ENCODE results near the gene DOCK3. TPM values are rescaled to one million over a fixed set of nuclear protein-coding genes. Genes with fewer than 3 reads are reported as not detected.

Gene DOCK3
- total and polyA plus RNA-seq, 2 donors (not counting 3 experiments of a cell fraction or from before 2014, with no cell fraction given): 0.08 to 0.13 TPM

DNA sequence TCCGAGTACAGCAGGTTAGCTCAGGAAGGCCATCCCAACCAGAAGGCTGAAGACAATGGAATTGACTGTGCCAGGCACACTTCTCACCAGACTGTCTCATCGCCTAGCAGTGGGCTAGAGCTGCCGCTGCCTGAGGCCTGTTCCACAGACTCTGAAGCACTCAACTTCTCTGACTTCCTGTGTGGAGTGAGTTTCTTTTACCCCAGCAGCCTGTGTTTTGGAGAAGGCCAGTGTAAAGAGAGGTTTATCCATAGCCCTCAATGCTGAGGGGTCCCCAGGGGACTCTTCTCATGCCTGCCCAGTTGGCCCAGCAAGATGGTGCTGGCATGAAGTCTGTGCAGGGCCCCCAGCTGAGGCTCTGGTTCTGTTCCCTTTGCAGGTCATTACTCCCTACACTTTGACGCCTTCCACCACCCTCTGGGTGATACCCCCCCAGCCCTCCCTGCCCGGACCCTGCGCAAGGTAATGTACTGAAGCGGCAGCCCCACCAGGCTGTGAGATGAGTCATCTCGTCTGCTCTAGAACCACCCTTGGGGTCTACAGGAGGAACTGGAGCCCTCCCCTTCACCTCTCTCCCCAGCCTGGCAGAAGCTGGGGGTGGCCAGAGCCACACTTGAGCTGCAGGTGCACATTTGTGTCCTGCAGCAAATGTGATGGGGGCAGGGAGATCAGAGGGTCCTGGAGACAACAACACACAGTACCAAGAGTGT lies 705.2 kb downstream of the DOCK3 start:
- ChIA-PET CTCF (interaction anchor here (1.6 to 5.0 kb wide), 4 partner anchors 8 to 764 kb away, joined by 6 to 27 read pairs (median 10); no protein-coding TSS in a partner anchor), POLR2A (no interaction called here)
- no peaks in the 10 kb centered on the region for H3K9me3 ChIP-seq (replicated peaks; ENCODE audit: control insufficient read depth, insufficient read depth, low read length)
- no peak for DNase-seq (ENCODE audit: low read depth, low spot score)
- H3K9ac ChIP-seq (replicated peaks; ENCODE audit: extremely low read depth, insufficient read depth, low read length): no peak overlapping the region
- BruUV-seq (replicated peaks): no TSS peak
- intact Hi-C loops (cut with micrococcal nuclease): loop anchor here (10.0 kb wide), 1 partner anchor 565 kb away; the partner anchor contains the start of genes PARP3 and RRP9
- H2AFZ ChIP-seq (ENCODE audit: low read depth, low read length): no peak overlapping the region
- no peak for FAIRE-seq
- H4K20me1 ChIP-seq (replicated peaks; ENCODE audit: control insufficient read depth, extremely low read depth, insufficient read depth, low read length): no peaks in the 10 kb centered on the region
- dilution Hi-C loops (cut with MboI; ENCODE audit: extremely low pct_ligation_motif_present, low sequenced_read_pairs): no loop called here
- H3K4me2 ChIP-seq (ENCODE audit: insufficient read depth, low read length): no peak overlapping the region
- no peak overlapping the region for H3K4me3 ChIP-seq (replicated peaks in 1 of 3; ENCODE audit: insufficient read depth in 1 of 3, low read depth in 1 of 3, low read length in 3 of 3)
- H3K27me3 ChIP-seq (ENCODE audit: control insufficient read depth in 2 of 2, insufficient read depth in 2 of 2, low read length in 2 of 2): no peaks in the 10 kb centered on the region
- peaks cover 9% of the 10 kb centered on the region for H3K79me2 ChIP-seq (ENCODE audit: control insufficient read depth, insufficient read depth, low read length)
- H3K9me1 ChIP-seq (replicated peaks; ENCODE audit: control insufficient read depth, extremely low read depth, insufficient read depth, low read length): no peaks in the 10 kb centered on the region
- no peaks in the 10 kb centered on the region for H3K36me3 ChIP-seq (ENCODE audit: control insufficient read depth in 2 of 2, extremely low read depth in 1 of 2, insufficient read depth in 2 of 2, low read length in 2 of 2)
- peaks cover 6% of the 10 kb centered on the region for H3K4me1 ChIP-seq (ENCODE audit: control insufficient read depth, extremely low read depth, insufficient read depth, low read length)
- H3K27ac ChIP-seq (ENCODE audit: insufficient read depth, low read depth, low read length): no peak overlapping the region
- TF ChIP-seq GATA2 (IDR thresholded peaks at IDR 0.05; ENCODE audit: insufficient read depth, insufficient read length, low read depth, low read length): no peak
- no peak for TF ChIP-seq MYC (IDR thresholded peaks at IDR 0.05; ENCODE audit: low read depth, low read length)
- TF ChIP-seq JUN (IDR thresholded peaks at IDR 0.05; ENCODE audit: borderline replicate concordance, insufficient read depth, insufficient read length, low read depth): no peak
- TF ChIP-seq, protein P1, sequence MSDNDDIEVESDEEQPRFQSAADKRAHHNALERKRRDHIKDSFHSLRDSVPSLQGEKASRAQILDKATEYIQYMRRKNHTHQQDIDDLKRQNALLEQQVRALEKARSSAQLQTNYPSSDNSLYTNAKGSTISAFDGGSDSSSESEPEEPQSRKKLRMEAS (IDR thresholded peaks at IDR 0.05; ENCODE audit: insufficient read depth, insufficient read length): no peak
- no peak for TF ChIP-seq EZH2 (IDR thresholded peaks at IDR 0.05; ENCODE audit: borderline replicate concordance, low read depth, low read length, severe bottlenecking)
- TF ChIP-seq FOS (IDR thresholded peaks at IDR 0.05; ENCODE audit: borderline replicate concordance, insufficient read depth, low read length): no peak
- no peak for TF ChIP-seq POLR2A (IDR thresholded peaks at IDR 0.05; ENCODE audit: low read depth, low read length)
- no peak for TF ChIP-seq POLR2AphosphoS5 (IDR thresholded peaks at IDR 0.05; ENCODE audit: insufficient read depth, low read depth, low read length)
- TF ChIP-seq, protein P2, sequence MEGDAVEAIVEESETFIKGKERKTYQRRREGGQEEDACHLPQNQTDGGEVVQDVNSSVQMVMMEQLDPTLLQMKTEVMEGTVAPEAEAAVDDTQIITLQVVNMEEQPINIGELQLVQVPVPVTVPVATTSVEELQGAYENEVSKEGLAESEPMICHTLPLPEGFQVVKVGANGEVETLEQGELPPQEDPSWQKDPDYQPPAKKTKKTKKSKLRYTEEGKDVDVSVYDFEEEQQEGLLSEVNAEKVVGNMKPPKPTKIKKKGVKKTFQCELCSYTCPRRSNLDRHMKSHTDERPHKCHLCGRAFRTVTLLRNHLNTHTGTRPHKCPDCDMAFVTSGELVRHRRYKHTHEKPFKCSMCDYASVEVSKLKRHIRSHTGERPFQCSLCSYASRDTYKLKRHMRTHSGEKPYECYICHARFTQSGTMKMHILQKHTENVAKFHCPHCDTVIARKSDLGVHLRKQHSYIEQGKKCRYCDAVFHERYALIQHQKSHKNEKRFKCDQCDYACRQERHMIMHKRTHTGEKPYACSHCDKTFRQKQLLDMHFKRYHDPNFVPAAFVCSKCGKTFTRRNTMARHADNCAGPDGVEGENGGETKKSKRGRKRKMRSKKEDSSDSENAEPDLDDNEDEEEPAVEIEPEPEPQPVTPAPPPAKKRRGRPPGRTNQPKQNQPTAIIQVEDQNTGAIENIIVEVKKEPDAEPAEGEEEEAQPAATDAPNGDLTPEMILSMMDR (IDR thresholded peaks at IDR 0.05; ENCODE audit: extremely low read depth in 1 of 2, insufficient read depth in 1 of 2, low read depth in 1 of 2, low read length in 2 of 2): no peak

All from endothelial cell of umbilical vein (primary cell).